CD8-positive, alpha-beta memory T cell (primary cell): ENCODE results near the gene CALML6. TPM values are rescaled to one million over a fixed set of nuclear protein-coding genes. Genes with fewer than 3 reads are reported as not detected.

Experiments
- CTCF ChIA-PET: fragments of 350-600 bp; sonication (Branson Sonifier 250); formaldehyde crosslinking; loops from one replicate; lab custom pipeline; 2021; ENCODE audit warnings: antibody characterized with exemption; lab: Charles Lee
- POLR2A ChIA-PET: fragments of 350-600 bp; sonication (Branson Sonifier 250); formaldehyde crosslinking; loops from one replicate; lab custom pipeline; 2021; ENCODE audit warnings: antibody characterized with exemption; lab: Charles Lee
- DNase-seq, 5 donors: peaks; one replicate each; pipeline versions ENCODE4 v3.0.0 to v3.0.0-alpha.2; 2020 to 2022; ENCODE audit warnings: mixed read lengths in 1 of 5
- H3K27ac ChIP-seq: one replicate; pipeline ENCODE4 v1.7.0; 2013; ENCODE audit warnings: low read depth, mild to moderate bottlenecking, low read length, moderate library complexity
- H3K27me3 ChIP-seq: 2 replicates; pipeline ENCODE4 v1.7.0; 2013; ENCODE audit warnings: low read length, mild to moderate bottlenecking; ENCODE audit not compliant: insufficient read depth, poor library complexity, severe bottlenecking
- H3K36me3 ChIP-seq: 2 replicates; pipeline ENCODE4 v1.7.0; 2013; ENCODE audit warnings: mild to moderate bottlenecking, low read length, moderate library complexity; ENCODE audit not compliant: insufficient read depth
- H3K4me1 ChIP-seq: 2 replicates; pipeline ENCODE4 v1.7.0; 2013; ENCODE audit warnings: mild to moderate bottlenecking, low read length, moderate library complexity; ENCODE audit not compliant: insufficient read depth
- H3K4me3 ChIP-seq: 2 replicates; pipeline ENCODE4 v1.7.0; 2013; ENCODE audit warnings: mild to moderate bottlenecking, low read length
- H3K9me3 ChIP-seq: 2 replicates; pipeline ENCODE4 v1.7.0; 2013; ENCODE audit warnings: mild to moderate bottlenecking, low read length
- H3K27ac Mint-ChIP-seq, 8 donors: one replicate each; pipeline ENCODE4 v1.8.0; 2020 to 2021; ENCODE audit warnings: mixed read lengths in 8 of 8, mild to moderate bottlenecking in 6 of 8, inconsistent platforms in 3 of 8, moderate library complexity in 3 of 8
- H3K27me3 Mint-ChIP-seq, 2 donors: one replicate each; pipeline ENCODE4 v1.8.0; 2020 to 2021; ENCODE audit warnings: mixed read lengths in 2 of 2, mild to moderate bottlenecking in 1 of 2, moderate library complexity in 1 of 2
- H3K36me3 Mint-ChIP-seq, 3 donors: one replicate each; pipeline ENCODE4 v1.8.0; 2020 to 2021; ENCODE audit warnings: mixed read lengths in 3 of 3, inconsistent platforms in 1 of 3, mild to moderate bottlenecking in 1 of 3
- H3K4me1 Mint-ChIP-seq, 3 donors: one replicate each; pipeline ENCODE4 v1.8.0; 2020 to 2021; ENCODE audit warnings: mixed read lengths in 3 of 3, inconsistent platforms in 1 of 3, mild to moderate bottlenecking in 1 of 3
- H3K4me3 Mint-ChIP-seq, 7 donors: one replicate each; pipeline ENCODE4 v1.8.0; 2020 to 2021; ENCODE audit warnings: mixed read lengths in 7 of 7, mild to moderate bottlenecking in 6 of 7, moderate library complexity in 4 of 7, inconsistent platforms in 2 of 7
- H3K9me3 Mint-ChIP-seq, 5 donors: one replicate each; pipeline ENCODE4 v1.8.0; 2020 to 2022; ENCODE audit warnings: mixed read lengths in 5 of 5, mild to moderate bottlenecking in 3 of 5, moderate library complexity in 2 of 5, inconsistent platforms in 1 of 5
- polyA plus RNA-seq: library from polyadenylated mRNA; unstranded; fragments of 300-500 nt; fragmentation: Illumina TruSeq; gene quantifications from one replicate; pipeline ENCODE4 v1.2.3, GENCODE V29; 2021
- total RNA-seq, 2 experiments: library from RNA; stranded (reverse); gene quantifications; one replicate each; pipeline ENCODE4 v1.2.3, GENCODE V29; 2021

CALML6 gene
- total and polyA plus RNA-seq, 3 experiments from 2014 or later = 0.46 to 0.78 TPM; not detected in 1

DNA sequence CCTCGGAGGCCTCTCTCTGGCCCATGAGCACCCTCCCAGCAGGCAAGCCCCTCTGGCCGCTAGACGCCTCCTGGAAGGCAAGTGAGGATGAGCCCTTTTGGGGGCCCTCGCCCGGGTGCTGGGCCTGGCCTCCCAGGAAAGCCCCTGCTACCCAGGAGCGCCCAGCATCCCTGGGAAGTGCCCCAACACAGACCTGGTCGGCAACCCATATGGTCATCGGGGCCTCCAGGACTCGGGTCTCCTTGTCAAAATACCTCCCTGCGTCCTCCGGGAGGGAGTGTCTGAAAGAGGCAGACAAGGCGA, 25.0 kb downstream of the CALML6 start:
- Mint-ChIP-seq H3K4me3 (no peak overlapping the region), H3K27ac (no peak overlapping the region), H3K36me3 (no peaks in the 10 kb centered on the region), H3K4me1 (peaks cover 0 to 7% (median 2%) of the 10 kb centered on the region in 3 donors), H3K27me3 (peaks cover 2 to 6% of the 10 kb centered on the region in 2 donors), H3K9me3 (no peaks in the 10 kb centered on the region)
- H3K4me3 ChIP-seq = no peak overlapping the region
- H3K27ac ChIP-seq = no peak overlapping the region
- H3K4me1 ChIP-seq = peaks cover 8% of the 10 kb centered on the region
- H3K9me3 ChIP-seq = no peaks in the 10 kb centered on the region
- ChIA-PET CTCF (no interaction called here), POLR2A (no interaction called here)
- H3K27me3 ChIP-seq = no peaks in the 10 kb centered on the region
- H3K36me3 ChIP-seq = no peaks in the 10 kb centered on the region
- DNase-seq = no peak

- DNase-seq = no peak
- Mint-ChIP-seq H3K27me3 (peaks cover 2 to 3% of the 10 kb centered on the region in 2 donors), H3K27ac (no peak overlapping the region), H3K4me1 (peaks cover 0 to 7% (median 2%) of the 10 kb centered on the region in 3 donors), H3K9me3 (no peaks in the 10 kb centered on the region), H3K36me3 (no peaks in the 10 kb centered on the region), H3K4me3 (no peak overlapping the region)
- CTCF ChIA-PET = interaction anchor here (2.1 kb wide), 1 partner anchor 103 kb away, joined by 6 read pairs; no protein-coding TSS in a partner anchor
- Histone ChIP-seq H3K4me1 (peaks cover 8% of the 10 kb centered on the region), H3K36me3 (no peaks in the 10 kb centered on the region), H3K4me3 (no peak overlapping the region), H3K27me3 (no peaks in the 10 kb centered on the region), H3K27ac (no peak overlapping the region), H3K9me3 (no peaks in the 10 kb centered on the region)
- POLR2A ChIA-PET = no interaction called here
These were observed 26.3 kb downstream of the CALML6 start for GRCh38 chr1:1941211-1941841.

DNA sequence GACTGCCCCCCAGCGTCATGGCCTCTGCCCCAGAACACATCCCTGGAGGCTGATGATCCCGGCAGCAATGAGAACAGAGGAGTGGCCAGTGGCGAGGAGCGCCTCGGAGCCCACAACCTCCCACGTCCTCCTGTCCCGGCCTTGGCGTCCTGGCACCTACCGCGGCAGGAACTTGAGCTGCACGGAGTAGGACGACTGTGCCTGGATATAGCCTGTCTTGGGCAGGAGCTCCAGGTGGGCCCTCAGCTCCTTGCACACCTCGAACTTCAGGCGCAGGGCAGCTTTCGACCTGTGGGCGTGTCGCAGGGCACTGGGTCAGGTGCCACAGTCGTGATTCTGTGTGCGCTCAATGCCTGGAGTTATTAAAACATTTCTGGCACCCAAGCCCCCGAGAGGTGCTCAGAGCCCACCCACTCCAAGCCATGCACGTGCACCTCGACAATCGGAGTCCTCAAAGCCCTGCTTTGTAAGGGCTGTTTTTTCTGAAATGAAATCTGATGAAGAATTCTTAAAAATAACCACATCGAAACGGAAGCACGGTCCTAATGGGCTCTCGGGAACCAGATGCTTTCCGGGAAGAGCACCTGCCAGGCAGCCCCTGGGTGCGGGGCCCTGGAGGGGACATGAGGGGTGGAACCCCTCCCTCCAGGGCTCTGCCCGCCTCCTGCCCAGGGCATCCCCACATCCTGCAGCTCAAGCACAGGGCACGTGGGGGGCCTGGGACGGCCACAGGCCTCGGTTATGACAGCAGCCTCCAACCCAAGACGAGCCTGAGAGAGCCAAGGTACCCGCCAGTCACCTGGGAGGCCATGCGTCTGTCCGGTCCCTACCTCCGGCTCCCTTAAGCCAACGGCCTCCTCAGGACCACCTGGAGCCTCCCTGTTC, 27.1 kb downstream of the CALML6 start:
- no peak overlapping the region for H3K4me3 Mint-ChIP-seq
- no peak overlapping the region for H3K4me3 ChIP-seq
- no peaks in the 10 kb centered on the region for H3K27me3 ChIP-seq
- H3K4me1 ChIP-seq = peaks cover 8% of the 10 kb centered on the region
- POLR2A ChIA-PET = no interaction called here
- H3K36me3 Mint-ChIP-seq = no peaks in the 10 kb centered on the region
- peaks cover 0 to 7% (median 2%) of the 10 kb centered on the region in 3 donors for H3K4me1 Mint-ChIP-seq
- H3K27ac Mint-ChIP-seq = no peak overlapping the region
- peak in 1 of 5 donors; percentile 37 for DNase-seq
- peaks cover 2 to 3% of the 10 kb centered on the region in 2 donors for H3K27me3 Mint-ChIP-seq
- no peaks in the 10 kb centered on the region for H3K9me3 ChIP-seq
- no peaks in the 10 kb centered on the region for H3K9me3 Mint-ChIP-seq
- no peaks in the 10 kb centered on the region for H3K36me3 ChIP-seq
- H3K27ac ChIP-seq = no peak overlapping the region
- CTCF ChIA-PET = interaction anchor here (2.1 kb wide), 1 partner anchor 102 kb away, joined by 6 read pairs; no protein-coding TSS in a partner anchor

DNA sequence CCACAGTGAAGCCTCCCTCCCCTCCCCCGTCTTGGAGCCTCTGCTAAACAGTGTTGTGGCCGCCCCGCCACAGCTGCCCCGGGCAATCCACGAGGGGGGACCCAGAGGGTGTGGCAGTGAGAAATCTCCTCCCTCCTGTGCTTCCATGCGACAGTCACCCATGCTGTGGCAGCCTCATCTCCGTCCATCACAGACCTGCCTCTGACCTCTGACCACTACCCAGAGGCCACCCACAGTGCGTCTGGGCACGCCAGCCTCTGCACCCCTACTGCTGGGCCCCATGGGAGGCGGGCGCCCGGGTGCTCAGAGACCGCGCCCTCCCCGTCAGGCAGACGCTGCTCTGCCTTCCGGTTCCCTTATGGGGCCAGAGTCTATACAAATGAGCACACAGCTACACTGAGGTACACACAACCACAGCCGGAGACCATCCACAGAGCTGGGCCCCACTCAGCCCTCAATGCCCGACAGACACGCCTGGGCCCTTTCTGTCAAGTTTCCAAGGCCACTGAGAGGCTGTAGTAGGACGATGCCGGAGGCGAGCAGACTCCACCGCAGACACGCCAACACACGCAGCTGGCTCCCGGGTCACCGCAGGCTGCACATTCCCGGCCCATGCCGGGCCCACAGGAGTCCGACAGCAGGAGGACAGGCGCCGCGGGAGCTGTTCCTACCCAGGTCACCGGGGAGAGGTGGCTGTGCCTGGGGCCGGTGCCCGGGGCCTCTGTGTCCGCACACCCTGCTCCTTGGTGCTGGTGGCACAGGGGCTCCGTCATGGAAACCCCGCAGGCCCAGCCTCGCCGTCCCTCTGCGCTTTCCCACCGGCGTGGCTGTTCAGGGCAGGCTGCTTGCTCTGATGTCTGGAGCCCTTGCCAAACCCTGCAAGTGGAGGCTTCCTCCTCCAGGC, 27.9 kb downstream of the CALML6 start:
- no peaks in the 10 kb centered on the region for H3K36me3 Mint-ChIP-seq

DNA sequence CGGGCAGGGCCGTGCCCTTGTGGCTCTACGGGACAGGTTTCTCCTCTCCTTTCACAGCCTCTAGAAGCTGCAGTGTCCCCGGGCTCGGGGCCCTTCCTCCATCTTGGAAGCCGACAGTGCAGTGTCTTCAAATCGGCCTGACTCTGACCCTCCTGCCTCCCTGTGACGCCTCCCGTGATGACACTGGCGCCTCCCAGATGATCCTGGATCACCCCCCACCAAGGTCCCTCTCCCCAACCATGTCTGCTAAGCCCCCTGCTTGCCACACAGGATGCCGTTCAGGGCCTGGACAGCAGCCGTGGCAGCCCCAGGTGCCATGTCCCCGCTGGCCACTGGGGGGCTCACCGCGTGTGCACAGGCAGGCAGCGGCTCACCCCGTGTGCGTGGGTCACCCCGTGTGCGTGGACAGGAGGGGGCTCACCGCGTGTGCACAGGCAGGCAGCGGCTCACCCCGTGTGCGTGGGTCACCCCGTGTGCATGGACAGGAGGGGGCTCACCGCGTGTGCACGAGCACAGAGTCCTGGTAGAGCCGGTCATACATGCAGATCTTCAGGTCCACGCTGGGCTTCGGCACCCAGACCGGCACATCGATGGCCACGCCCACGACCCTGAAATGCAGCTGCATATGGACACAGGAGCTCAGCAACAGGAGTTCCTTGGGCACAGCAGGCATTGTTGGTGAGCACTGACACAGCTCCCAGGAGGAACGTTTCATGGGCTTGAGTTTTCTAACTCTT, 28.9 kb downstream of the CALML6 start:
- peak; percentile 33 to 70 (median 44) for DNase-seq
- Mint-ChIP-seq H3K27me3 (peaks cover 3 to 5% of the 10 kb centered on the region in 2 donors), H3K36me3 (no peaks in the 10 kb centered on the region), H3K9me3 (no peaks in the 10 kb centered on the region), H3K4me1 (peaks cover 0 to 7% (median 2%) of the 10 kb centered on the region in 3 donors), H3K27ac (peak overlapping the region in 1 of 8 donors; percentile 55), H3K4me3 (peak overlapping the region in 4 of 7 donors; percentile 41 to 79 (median 54))
- Histone ChIP-seq H3K27ac (no peak overlapping the region), H3K27me3 (no peaks in the 10 kb centered on the region), H3K4me3 (no peak overlapping the region), H3K36me3 (no peaks in the 10 kb centered on the region), H3K9me3 (no peaks in the 10 kb centered on the region), H3K4me1 (peaks cover 8% of the 10 kb centered on the region)
- ChIA-PET POLR2A (no interaction called here), CTCF (interaction anchor here (1.2 to 3.4 kb wide), 3 partner anchors 17 to 104 kb away, joined by 3 to 27 read pairs (median 4); no protein-coding TSS in a partner anchor)

More for the DNA sequence above, 27.9 kb downstream of the CALML6 start:
- no peak overlapping the region for H3K27ac ChIP-seq
- no peaks in the 10 kb centered on the region for H3K27me3 ChIP-seq
- Mint-ChIP-seq H3K9me3 (no peaks in the 10 kb centered on the region), H3K27me3 (peaks cover 3 to 4% of the 10 kb centered on the region in 2 donors), H3K4me3 (no peak overlapping the region), H3K27ac (no peak overlapping the region), H3K4me1 (peaks cover 0 to 7% (median 2%) of the 10 kb centered on the region in 3 donors)
- DNase-seq = no peak
- peaks cover 8% of the 10 kb centered on the region for H3K4me1 ChIP-seq
- H3K9me3 ChIP-seq = no peaks in the 10 kb centered on the region
- ChIA-PET CTCF (interaction anchor here (1.5 to 3.4 kb wide), 2 partner anchors 18 to 102 kb away, joined by 4 to 27 read pairs; no protein-coding TSS in a partner anchor), POLR2A (no interaction called here)
- H3K36me3 ChIP-seq = no peaks in the 10 kb centered on the region
- no peak overlapping the region for H3K4me3 ChIP-seq

DNA sequence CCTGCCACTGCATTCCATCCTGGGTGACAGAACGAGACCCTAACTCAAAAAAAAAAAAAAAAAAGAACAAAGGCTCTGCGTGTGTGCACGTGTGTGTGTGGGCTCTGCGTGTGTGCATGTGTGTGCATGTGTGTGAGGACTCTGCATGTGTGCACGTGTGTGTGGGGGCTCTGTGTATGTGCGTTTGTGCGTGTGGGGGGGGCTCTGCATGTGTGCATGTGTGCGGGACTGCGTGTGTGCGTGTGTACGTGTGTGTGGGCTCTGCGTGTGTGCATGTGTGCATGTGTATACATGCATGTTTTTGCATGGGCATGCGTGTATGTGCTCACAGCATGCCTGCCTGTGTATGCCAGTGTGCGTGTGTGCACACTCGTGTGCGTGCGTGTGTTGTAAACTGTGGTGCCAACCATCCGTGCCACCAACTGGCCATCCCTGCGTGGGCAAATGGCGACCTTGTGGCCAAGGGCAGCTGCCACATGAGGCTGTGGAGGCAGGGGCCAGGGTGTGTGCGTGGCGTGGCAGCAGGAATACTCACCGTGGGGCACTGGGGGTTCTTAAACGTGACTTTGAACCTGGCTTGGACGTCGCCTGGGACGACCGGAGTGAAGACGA, 30.8 kb downstream of the CALML6 start:
- peaks cover 0 to 1% (median 0%) of the 10 kb centered on the region in 3 donors for H3K36me3 Mint-ChIP-seq
- H3K4me3 Mint-ChIP-seq = no peak overlapping the region
- DNase-seq = no peak
- POLR2A ChIA-PET = no interaction called here
- Histone ChIP-seq H3K36me3 (no peaks in the 10 kb centered on the region), H3K4me1 (peaks cover 8% of the 10 kb centered on the region), H3K4me3 (no peak overlapping the region), H3K9me3 (no peaks in the 10 kb centered on the region), H3K27ac (no peak overlapping the region), H3K27me3 (no peaks in the 10 kb centered on the region)
- CTCF ChIA-PET = interaction anchor here (0.5 to 3.4 kb wide), 2 partner anchors 80 to 99 kb away, joined by 3 to 27 read pairs; no protein-coding TSS in a partner anchor
- peaks cover 0 to 2% (median under 1%) of the 10 kb centered on the region in 5 donors for H3K9me3 Mint-ChIP-seq
- H3K27me3 Mint-ChIP-seq = peaks cover 6 to 15% of the 10 kb centered on the region in 2 donors
- peaks cover 0 to 7% (median 2%) of the 10 kb centered on the region in 3 donors for H3K4me1 Mint-ChIP-seq
- H3K27ac Mint-ChIP-seq = no peak overlapping the region

DNA sequence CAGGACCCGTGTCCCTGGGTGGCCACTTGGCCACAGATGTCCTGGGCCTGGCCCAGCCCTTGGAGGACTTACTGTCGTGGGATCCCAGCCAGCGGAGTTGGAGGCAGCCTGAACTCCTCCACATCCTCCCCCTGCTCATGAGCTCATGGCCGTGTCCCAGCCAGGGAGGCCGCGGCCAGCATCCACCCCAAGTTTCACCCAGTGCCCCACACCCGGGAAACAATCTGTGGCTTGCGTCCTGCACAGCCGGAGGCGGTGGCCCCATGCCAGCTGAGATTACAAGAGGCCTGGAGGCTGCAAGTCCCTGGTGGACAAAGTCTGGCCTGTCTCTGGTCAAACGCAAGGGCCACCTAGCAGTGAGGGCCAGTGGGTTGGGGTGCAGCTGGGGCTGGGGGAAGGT, 31.5 kb downstream of the CALML6 start:
- Histone ChIP-seq H3K27me3 (no peaks in the 10 kb centered on the region), H3K36me3 (no peaks in the 10 kb centered on the region), H3K4me3 (no peak overlapping the region), H3K27ac (no peak overlapping the region), H3K9me3 (peaks cover 3% of the 10 kb centered on the region), H3K4me1 (peaks cover 8% of the 10 kb centered on the region)
- ChIA-PET POLR2A (no interaction called here), CTCF (interaction anchor here (0.5 kb wide), 1 partner anchor 80 kb away, joined by 3 read pairs; no protein-coding TSS in a partner anchor)
- Mint-ChIP-seq H3K4me3 (no peak overlapping the region), H3K9me3 (peaks cover 0 to 4% (median 3%) of the 10 kb centered on the region in 5 donors), H3K27ac (no peak overlapping the region), H3K4me1 (peaks cover 0 to 7% (median 2%) of the 10 kb centered on the region in 3 donors), H3K27me3 (peaks cover 7 to 22% of the 10 kb centered on the region in 2 donors), H3K36me3 (peaks cover 0 to 6% (median 0%) of the 10 kb centered on the region in 3 donors)
- no peak for DNase-seq
